AG09319 (cell line): ENCODE data around the gene SPATA3.

ENCODE experiments used
- DNase-seq: peaks from one replicate; pipeline ENCODE4 v3.0.0-alpha.2; 2010; ENCODE audit warnings: low read depth; ENCODE audit errors: extremely low read depth
- TF ChIP-seq, protein P1 (sequence below): IDR thresholded peaks from 2 replicates; pipeline ENCODE4 v1.5.1; 2011; ENCODE audit warnings: low read depth, mild to moderate bottlenecking, inconsistent platforms, low read length, moderate library complexity

Gene SPATA3

DNA sequence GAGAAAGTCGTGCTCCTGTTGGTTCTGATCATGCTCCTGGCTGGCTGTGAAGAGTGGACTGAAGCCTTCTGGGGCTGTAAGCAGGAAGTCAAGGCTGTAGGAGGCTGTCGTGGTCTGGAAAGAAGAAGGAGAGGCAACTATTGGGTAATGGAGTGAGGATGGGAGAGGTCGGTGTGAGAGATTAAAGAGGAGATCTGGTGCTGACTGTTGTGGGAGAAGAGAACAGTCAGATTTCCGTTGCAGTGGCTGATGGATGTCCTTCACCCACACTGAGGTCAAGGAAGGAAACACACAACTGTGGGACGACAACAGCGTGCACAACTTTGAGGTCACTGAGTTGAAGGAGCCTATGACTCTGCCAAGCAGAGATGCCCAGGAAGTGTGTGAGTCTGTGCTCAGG, 57.9 kb downstream of the SPATA3 start:
- no peak for DNase-seq
- TF ChIP-seq, protein P1, sequence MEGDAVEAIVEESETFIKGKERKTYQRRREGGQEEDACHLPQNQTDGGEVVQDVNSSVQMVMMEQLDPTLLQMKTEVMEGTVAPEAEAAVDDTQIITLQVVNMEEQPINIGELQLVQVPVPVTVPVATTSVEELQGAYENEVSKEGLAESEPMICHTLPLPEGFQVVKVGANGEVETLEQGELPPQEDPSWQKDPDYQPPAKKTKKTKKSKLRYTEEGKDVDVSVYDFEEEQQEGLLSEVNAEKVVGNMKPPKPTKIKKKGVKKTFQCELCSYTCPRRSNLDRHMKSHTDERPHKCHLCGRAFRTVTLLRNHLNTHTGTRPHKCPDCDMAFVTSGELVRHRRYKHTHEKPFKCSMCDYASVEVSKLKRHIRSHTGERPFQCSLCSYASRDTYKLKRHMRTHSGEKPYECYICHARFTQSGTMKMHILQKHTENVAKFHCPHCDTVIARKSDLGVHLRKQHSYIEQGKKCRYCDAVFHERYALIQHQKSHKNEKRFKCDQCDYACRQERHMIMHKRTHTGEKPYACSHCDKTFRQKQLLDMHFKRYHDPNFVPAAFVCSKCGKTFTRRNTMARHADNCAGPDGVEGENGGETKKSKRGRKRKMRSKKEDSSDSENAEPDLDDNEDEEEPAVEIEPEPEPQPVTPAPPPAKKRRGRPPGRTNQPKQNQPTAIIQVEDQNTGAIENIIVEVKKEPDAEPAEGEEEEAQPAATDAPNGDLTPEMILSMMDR = no peak

DNA sequence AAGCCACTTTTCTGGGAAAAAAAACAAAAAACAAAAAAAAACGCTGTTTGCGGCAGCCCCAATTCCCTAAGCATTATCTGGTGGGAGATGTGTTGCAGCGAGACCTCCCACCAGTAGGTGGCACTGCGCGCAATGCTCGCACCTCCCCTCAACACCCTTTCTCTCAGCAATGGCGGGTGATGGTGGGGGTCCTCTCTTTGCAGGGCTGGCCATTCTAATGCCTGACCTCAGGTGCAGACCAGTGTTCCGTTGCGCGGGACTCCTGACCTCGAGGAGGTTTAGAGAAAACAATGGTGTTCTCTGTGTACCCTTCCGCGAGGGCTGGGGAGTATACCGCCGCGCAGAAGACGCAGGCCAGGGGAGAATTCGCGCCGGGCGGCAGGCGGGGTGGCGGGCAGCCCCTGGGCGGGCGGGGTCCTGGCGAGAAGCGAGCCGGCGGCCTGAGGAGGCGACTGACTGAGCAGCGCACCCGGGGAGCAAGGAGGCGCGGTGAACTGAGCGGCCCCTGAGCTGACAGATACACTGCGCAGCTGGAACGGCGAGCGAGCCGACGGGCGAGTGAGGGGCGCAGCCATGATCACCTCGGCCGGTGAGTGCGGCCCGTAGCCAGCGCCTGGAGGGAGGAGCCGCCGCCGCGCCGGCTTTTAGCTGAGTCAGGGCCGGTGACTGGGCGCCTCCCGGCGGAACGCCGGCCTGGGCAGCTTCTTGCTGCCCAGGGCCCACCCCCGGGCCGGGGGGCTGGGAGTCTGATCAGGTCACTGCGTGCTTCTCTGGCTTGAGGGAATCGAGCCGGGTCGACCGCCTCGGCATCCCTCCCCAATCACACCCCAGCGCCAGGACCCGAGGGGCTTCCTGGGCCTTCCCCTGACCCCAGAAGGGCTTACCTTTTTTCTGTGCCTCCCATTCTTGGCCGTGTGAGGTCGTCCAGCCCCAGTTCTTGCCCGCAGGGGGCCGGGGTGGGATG, 60.8 kb downstream of the SPATA3 start, which contains the start of gene PSMD1:
PSMD1 (plus strand) TSS at position 415 of the 964 bp plus-strand sequence; CDS start at position 574, 159 bp downstream.
- peak; percentile 86 for DNase-seq
- TF ChIP-seq, protein P1 = peak; percentile 98

DNA sequence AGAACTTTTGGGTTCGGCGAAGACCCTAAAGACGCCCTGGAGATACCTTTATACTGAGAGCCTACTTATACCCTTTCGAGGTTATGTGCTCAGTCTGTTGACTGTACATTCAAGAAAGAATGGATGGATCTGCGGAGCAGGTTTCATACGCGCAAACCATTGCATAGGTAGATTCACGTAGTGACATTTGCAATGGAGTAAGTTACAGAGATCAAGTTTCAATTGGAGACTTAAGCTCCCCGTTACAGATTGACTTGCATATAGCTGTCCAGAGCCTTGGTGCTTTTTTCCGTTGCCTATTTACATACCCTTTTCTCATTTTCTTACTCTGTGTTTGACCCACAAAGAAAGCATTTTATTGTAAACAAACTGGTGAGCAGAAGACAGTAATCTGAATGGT, 61.7 kb downstream of the SPATA3 start:
- TF ChIP-seq, protein P1 = no peak
- DNase-seq = no peak
